Stomach (tissue), 4 donors: Measurements from ENCODE around the gene TNS3.

Experiments
- EP300 ChIP-seq: sonication (generic); formaldehyde crosslinking; IDR thresholded peaks from one replicate; pipeline ENCODE4 v1.6.1; 2017; ENCODE audit warnings: antibody characterized with exemption
- POLR2AphosphoS5 ChIP-seq, 3 donors: sonication (generic); formaldehyde crosslinking; IDR thresholded peaks; one replicate each; pipeline ENCODE4 v1.6.1; 2016; ENCODE audit warnings: antibody characterized with exemption in 3 of 3
- TF ChIP-seq, protein P1 (sequence below), 7 experiments: fragments of 450-650 bp in 4 of 7; fragments of 200-600 bp in 3 of 7; sonication (generic) in 3 of 7; IDR thresholded peaks; one replicate each; pipeline ENCODE4 v1.5.1; 2016 to 2019; ENCODE audit warnings: antibody characterized with exemption in 7 of 7, control low read depth in 2 of 7, mild to moderate bottlenecking in 1 of 7

GRCh38 chr7:47517821-47518480 lies 64.0 kb downstream of the TNS3 start:
- TF ChIP-seq, protein P1, sequence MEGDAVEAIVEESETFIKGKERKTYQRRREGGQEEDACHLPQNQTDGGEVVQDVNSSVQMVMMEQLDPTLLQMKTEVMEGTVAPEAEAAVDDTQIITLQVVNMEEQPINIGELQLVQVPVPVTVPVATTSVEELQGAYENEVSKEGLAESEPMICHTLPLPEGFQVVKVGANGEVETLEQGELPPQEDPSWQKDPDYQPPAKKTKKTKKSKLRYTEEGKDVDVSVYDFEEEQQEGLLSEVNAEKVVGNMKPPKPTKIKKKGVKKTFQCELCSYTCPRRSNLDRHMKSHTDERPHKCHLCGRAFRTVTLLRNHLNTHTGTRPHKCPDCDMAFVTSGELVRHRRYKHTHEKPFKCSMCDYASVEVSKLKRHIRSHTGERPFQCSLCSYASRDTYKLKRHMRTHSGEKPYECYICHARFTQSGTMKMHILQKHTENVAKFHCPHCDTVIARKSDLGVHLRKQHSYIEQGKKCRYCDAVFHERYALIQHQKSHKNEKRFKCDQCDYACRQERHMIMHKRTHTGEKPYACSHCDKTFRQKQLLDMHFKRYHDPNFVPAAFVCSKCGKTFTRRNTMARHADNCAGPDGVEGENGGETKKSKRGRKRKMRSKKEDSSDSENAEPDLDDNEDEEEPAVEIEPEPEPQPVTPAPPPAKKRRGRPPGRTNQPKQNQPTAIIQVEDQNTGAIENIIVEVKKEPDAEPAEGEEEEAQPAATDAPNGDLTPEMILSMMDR (IDR thresholded peaks at IDR 0.05), result no peak
- TF ChIP-seq EP300 (no peak), POLR2AphosphoS5 (IDR thresholded peaks at IDR 0.05) (no peak)
